HG03159 (cell line): ENCODE data around the gene SLC6A1.
"Not testable (repeated sequence)": the region's sequence is repeated elsewhere in the genome, so short reads cannot be mapped to it uniquely, and the experiment has no call there.

Experiments used
- ATAC-seq: cut with Tn5 transposase; IDR thresholded peaks from one replicate; pipeline ENCODE4 v1.9.1; 2021; ENCODE audit warnings: mild to moderate bottlenecking, moderate library complexity; ENCODE audit not compliant: unreplicated experiment

Gene SLC6A1

DNA sequence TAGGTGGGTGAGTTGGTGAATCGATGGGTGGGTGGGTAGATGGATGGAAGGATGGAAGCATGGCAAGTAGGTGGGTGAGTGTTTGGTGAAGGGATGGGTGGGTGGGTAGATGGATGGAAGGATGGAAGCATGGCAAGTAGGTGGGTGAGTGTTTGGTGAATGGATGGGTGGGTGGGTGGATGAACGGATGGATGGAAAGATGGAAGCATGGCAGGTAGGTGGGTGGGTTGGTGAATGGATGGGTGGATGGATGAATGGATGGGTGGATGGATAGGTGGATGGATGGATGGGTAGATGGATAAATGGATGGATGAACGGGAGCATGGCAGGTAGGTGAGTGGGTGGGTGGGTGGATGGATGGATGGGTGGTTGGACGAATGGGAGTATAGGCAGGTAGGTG is 65.1 kb downstream of the SLC6A1 start:
- ATAC-seq: no peak

DNA sequence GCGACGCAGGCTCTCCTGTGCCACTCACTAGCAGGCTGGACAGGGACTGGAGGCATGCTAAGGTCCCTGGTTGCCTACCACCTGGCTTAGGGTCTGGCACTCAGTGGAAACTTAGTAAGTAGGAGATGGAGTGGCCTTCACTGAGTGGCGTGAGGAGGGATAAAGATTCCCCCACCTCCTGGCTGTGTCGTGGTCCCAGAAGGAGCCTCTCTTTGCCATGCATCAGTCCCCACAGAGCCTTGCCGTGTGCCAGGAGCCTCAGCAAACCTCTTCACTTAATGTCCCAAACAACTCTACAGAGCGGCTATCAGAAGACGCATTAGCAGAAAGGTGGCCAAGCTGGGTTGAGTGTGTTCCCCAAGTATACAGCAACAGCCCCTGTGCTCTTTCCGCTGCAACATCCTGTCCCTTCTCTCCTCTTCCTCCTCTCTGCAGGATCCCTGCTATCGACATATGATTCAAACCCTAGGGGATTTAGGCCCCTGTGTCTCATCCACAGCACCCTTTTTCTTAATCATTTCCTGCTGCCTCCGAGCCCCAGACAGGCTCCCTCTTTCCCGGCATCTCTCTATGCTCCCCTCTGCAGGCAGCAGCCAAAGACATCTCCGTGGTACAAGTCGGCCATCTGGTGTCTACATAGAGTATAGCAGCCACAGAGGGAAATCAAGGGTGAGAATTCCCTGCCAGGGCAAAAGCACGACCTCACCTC is 66.7 kb downstream of the SLC6A1 start:
- no peak for ATAC-seq

- ATAC-seq: no peak
Observed at GRCh38 chr3:11059799-11060115, 67.2 kb downstream of the SLC6A1 start.

GRCh38 chr3:11060500-11061251 is 68.1 kb downstream of the SLC6A1 start:
- no peak for ATAC-seq

DNA sequence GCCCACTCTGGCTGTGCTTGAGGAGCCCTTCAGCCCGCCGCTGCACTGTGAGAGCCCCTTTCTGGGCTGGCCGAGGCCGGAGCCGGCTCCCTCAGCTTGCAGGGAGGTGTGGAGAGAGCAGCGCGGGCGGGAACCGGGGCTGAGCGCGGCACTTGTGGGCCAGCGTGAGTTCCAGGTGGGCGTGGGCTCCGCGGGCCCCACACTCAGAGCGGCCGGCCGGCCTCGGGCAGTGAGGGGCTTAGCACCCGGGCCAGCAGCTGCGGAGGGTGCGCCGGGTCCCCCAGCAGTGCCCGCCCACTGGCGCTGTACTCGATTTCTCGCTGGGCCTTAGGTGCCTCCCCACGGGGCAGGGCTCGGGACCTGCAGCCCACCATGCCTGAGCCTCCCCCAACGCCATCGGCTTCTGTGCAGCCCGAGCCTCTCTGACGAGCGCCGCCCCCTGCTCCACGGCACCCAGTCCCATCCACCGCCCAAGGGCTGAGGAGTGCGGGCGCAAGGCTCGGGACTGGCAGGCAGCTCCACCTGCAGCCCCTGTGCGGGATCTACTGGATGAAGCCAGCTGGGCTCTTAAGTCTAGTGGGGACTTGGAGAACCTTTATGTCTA is 68.8 kb downstream of the SLC6A1 start:
- ATAC-seq: not testable (repeated sequence)

DNA sequence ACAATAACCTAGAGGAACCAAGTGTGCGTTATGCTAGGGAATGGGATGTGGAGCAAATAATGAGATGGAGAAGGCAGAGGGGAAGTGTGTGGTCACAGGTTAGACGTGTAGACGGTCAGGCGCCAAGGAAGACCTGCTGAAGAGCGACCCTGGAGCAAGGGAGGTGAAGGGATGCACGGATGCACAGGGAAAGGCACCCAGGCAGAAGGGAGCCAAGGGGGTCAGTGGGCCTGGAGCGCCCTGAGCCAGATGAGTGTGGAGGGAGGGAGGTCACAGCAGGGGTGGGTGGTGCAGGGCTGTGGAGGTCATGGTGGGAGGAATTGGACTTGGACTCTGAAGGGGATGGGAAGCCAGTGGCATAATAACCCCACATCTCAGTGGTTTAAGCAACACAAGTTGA is 70.2 kb downstream of the SLC6A1 start:
- no peak for ATAC-seq

GRCh38 chr3:11071096-11071755 is 78.7 kb downstream of the SLC6A1 start:
- ATAC-seq: no peak

DNA sequence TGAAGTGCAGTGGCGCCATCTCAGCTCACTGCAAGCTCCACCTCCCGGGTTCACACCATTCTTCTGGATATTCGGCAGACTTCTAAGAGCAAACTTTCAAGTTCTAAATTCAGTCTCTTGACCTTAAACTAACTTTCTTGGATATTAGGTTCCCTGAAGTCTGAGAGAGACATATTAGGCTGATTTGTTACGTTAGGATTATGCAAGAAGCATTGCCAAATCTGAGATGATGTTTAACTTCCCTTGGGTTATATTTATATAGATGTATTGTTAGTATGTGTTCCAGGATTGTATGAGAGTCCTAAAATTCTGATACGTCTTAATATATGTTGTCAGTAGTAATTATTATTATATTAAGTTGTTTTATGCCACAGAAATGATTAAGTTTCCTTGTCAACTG is 80.1 kb downstream of the SLC6A1 start:
- ATAC-seq: no peak

GRCh38 chr3:11074011-11074410 is 81.5 kb downstream of the SLC6A1 start:
- no peak for ATAC-seq

- no peak for ATAC-seq
Observed at GRCh38 chr3:11074451-11074850, 81.9 kb downstream of the SLC6A1 start.

DNA sequence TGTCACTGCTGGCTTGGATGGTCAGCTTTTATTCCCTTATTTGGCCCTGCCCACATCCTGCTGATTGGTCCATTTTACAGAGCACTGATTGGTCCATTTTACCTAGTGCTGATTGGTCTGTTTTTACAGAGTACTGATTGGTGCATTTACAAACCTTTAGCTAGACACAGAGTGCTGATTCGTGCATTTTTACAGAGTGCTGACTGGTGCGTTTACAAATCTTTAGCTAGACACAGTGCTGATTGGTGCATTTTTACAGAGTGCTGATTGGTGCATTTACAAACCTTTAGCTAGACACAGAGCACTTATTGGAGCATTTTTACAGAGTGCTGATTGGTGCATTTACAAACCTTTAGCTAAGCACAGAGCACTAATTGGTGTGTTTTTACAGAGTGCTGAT is 82.6 kb downstream of the SLC6A1 start:
- ATAC-seq: not testable (repeated sequence)

DNA sequence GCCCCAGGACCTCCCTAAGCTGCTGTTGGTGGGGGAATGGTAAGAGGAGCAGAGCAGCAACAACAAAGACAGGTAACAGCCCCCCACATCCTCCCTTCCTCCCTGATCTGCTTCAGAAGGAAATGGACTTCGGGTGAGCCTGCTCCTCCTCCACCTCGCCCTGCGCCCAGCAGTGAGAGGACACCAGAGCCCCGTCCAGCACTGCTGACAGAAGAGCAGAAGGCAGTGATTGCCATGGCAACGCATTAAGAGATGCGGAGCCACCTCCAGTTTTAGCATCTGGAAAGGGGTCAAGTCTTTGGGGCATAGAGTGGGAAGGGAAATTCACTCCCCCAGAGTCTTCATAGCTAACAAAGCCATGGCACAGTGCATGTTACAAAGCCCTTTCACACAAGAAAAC is 84.2 kb downstream of the SLC6A1 start:
- ATAC-seq: no peak

- ATAC-seq: no peak
Observed at GRCh38 chr3:11077466-11077865, 84.9 kb downstream of the SLC6A1 start.

GRCh38 chr3:11078826-11079515 is 86.4 kb downstream of the SLC6A1 start:
- no peak for ATAC-seq

DNA sequence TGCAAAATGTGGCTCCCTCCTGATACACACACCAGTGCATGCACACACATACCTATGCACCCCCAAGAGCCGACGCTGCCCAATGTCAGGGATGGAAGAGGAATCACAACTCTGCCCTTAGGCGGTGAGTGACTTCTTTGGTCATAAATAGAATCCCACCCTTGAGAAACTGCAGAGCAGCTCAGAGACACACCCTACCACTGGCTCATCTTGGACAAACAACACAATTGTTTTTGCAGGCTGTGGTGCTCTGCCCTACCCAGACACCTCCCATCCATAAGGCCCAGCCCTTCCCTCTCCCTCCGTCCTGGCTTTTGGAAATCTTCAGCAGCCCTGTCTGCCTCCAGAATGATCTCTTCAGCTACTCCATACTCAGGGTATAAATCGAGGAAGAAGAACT is 87.9 kb downstream of the SLC6A1 start:
- no peak for ATAC-seq

GRCh38 chr3:11084098-11084497 is 91.5 kb downstream of the SLC6A1 start:
- no peak for ATAC-seq

GRCh38 chr3:11084677-11085076 is 92.1 kb downstream of the SLC6A1 start:
- no peak for ATAC-seq

DNA sequence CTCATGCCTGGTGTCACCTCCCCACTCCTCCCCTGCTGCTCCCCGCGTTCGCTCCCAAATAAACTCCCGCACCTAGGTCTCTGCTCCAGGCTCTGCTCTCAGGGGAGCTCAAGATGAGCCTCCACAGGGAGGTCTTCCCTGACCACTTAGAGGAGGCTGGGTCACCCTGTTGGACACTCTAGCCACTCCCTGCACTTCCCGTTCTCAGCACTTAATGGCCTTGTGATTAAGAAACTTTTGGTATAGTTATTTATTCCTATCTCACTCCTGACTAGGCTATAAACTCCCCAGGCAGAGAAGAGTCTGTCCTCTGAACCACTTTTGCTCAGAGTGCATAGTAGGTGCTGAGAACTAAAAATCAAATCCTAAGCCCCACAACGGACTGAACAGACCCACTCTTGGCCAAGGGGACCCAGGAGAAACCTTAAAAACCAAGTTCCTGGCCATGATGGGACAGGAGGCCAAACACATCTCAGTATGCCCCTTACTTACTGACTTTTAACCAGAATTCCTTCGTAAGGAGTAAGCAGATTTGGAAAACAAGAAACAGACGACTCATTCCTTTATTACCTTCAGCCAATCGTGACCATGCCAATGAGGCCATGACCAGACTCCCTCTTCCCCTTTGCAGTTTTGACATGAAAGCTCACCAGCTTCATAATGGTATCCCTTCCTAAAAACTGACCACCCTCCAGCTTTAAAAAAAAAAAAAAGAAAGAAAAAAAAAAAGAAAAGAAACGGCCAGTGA is 92.7 kb downstream of the SLC6A1 start:
- ATAC-seq: no peak

DNA sequence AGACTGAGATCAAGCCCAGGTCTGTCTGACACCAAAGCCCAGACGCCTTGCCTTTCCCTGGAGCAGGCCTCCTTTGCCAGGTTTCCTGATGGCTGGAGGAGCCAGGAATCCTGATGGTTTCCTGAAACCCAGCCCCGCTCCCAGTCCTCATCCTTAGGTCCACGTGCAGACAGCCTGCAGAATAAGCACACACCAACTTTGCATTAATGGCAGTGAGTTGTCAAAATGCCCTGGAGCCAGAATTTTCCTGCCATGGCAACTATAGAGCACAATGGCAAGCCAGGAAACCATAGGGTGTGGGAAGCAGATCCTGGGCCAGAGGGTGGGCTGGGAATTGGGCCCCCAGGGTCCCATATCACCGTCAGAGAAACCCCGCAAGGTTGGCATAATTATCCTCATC is 94.3 kb downstream of the SLC6A1 start:
- no peak for ATAC-seq

DNA sequence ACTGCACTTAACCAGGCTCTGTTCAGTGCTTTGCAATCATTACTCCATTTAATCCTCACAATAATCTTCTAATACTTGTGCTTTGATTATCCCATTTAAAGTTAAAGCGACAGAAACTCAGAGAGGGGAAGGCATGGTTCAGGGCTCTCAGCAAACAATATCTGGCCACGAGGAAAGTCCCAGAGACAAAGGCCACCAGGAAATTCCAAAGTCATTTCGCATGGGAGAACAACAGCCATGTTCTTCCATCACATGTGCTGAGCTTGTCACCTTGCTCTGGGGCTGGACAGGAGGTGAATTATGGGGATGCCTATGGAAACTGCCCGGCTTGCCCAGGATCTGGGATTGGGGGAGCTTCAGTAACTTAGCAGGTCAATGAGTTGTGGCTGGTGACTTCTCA is 95.5 kb downstream of the SLC6A1 start:
- ATAC-seq: no peak
